MM.1S (cell line): ENCODE measurements around the gene F2.

Source experiments
- EZH2 ChIP-seq: fragments of 300-600 bp; sonication (generic); optimal IDR thresholded peaks from 2 replicates; pipeline ENCODE3; 2017; ENCODE audit warnings: low read depth, mild to moderate bottlenecking, antibody characterized with exemption, low read length, mixed read lengths
- TF ChIP-seq, protein P1 (sequence below): fragments of 300-600 bp; sonication (generic); IDR thresholded peaks from 2 replicates; pipeline ENCODE4 v1.5.1; 2016; ENCODE audit warnings: antibody characterized with exemption, low read length, mixed read lengths

DNA sequence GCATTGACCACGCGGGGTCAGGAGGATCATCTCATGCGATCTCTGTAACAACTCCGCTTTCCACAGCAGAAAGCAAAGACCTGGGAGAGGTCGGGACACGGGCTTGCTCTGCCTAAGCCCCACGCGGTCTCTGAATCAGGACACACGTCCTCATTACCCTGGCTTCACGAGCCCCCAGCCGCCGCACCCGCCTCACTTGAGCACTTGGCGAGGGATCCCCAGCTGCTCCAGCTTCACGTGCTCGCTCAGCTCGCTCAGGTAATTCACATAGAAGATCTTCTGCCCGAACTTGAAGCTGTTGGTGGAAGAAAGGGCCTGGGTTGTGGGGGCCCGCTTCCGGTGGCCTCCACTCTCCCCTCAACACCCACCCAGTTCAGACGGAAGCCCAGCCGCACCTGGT is 38.2 kb upstream of the F2 start:
- TF ChIP-seq EZH2: no peak
- TF ChIP-seq, protein P1, sequence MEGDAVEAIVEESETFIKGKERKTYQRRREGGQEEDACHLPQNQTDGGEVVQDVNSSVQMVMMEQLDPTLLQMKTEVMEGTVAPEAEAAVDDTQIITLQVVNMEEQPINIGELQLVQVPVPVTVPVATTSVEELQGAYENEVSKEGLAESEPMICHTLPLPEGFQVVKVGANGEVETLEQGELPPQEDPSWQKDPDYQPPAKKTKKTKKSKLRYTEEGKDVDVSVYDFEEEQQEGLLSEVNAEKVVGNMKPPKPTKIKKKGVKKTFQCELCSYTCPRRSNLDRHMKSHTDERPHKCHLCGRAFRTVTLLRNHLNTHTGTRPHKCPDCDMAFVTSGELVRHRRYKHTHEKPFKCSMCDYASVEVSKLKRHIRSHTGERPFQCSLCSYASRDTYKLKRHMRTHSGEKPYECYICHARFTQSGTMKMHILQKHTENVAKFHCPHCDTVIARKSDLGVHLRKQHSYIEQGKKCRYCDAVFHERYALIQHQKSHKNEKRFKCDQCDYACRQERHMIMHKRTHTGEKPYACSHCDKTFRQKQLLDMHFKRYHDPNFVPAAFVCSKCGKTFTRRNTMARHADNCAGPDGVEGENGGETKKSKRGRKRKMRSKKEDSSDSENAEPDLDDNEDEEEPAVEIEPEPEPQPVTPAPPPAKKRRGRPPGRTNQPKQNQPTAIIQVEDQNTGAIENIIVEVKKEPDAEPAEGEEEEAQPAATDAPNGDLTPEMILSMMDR: no peak
